Naive thymus-derived CD8-positive, alpha-beta T cell (primary cell): ENCODE data around the gene PARD3B. TPM values are rescaled to one million over a fixed set of nuclear protein-coding genes. Genes with fewer than 3 reads are reported as not detected.

ENCODE experiments used
- ATAC-seq, 2 donors: fragments of 150-1000 bp; cut with Tn5 transposase in 1 of 2; sonication (Bioruptor Pico), chemical (Tn5 transposase) in 1 of 2; 1 replicate in 1 of 2; 2 replicates in 1 of 2; pipeline ENCODE4 v1.10.0; 2021; ENCODE audit warnings: mild to moderate bottlenecking in 2 of 2, moderate library complexity in 2 of 2
- POLR2A ChIA-PET: fragments of 350-600 bp; sonication (Branson Sonifier 250); formaldehyde crosslinking; loops from one replicate; lab custom pipeline; 2021; ENCODE audit warnings: antibody characterized with exemption; lab: Charles Lee
- DNase-seq, 10 donors: peaks; one replicate each; pipeline versions ENCODE4 v3.0.0 to v3.0.0-alpha.2; 2020 to 2022
- H3K27ac Mint-ChIP-seq, 10 donors: one replicate each; pipeline ENCODE4 v1.8.0; 2020 to 2022; ENCODE audit warnings: mild to moderate bottlenecking in 10 of 10, mixed read lengths in 10 of 10, moderate library complexity in 4 of 10, inconsistent platforms in 1 of 10
- H3K27me3 Mint-ChIP-seq, 5 donors: one replicate each; pipeline ENCODE4 v1.8.0; 2021 to 2022; ENCODE audit warnings: mixed read lengths in 5 of 5
- H3K36me3 Mint-ChIP-seq, 3 donors: one replicate each; pipeline ENCODE4 v1.8.0; 2020 to 2022; ENCODE audit warnings: mixed read lengths in 3 of 3, mild to moderate bottlenecking in 2 of 3, inconsistent platforms in 1 of 3
- H3K4me1 Mint-ChIP-seq, 4 donors: one replicate each; pipeline ENCODE4 v1.8.0; 2021 to 2022; ENCODE audit warnings: mixed read lengths in 4 of 4
- H3K4me3 Mint-ChIP-seq, 10 donors: one replicate each; pipeline ENCODE4 v1.8.0; 2020 to 2022; ENCODE audit warnings: mild to moderate bottlenecking in 10 of 10, mixed read lengths in 10 of 10, moderate library complexity in 6 of 10, inconsistent platforms in 1 of 10
- H3K9me3 Mint-ChIP-seq, 9 donors: one replicate each; pipeline ENCODE4 v1.8.0; 2020 to 2022; ENCODE audit warnings: mixed read lengths in 9 of 9, mild to moderate bottlenecking in 3 of 9, inconsistent platforms in 1 of 9, moderate library complexity in 1 of 9
- polyA plus RNA-seq, 3 donors: library from polyadenylated mRNA; unstranded; fragments of 300-500 nt; fragmentation: Illumina TruSeq; gene quantifications; one replicate each; pipeline ENCODE4 v1.2.3, GENCODE V29; 2021
- total RNA-seq, 8 experiments: library from RNA in 2 of 8; stranded (reverse) in 2 of 8; gene quantifications; one replicate each; pipeline ENCODE4 v1.2.3 and lab custom pipeline; 2021 to 2026

Gene PARD3B
- total and polyA plus RNA-seq, 5 experiments from 2014 or later = 0.22 to 3.8 (median 1.3) TPM; not detected in 1

DNA sequence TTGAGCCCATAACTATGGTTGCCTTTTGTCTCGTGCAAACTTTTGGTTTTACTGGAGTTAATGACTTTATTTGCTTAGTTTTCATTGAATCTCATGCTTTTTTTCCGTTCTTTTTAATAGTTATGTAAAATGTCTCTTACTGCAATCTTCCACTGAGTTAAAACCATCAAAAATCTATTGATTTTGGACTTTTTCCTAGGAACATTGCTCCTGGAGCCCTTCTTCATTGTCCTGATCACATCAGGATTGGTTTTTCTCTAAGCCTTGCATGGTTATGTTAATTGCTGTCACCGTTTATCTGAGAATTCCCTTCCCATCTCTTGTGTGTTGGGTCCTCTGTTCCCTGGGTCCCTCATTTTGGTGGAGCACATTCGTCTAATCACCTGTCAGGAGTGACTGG lies 125.5 kb downstream of the PARD3B start:
- Mint-ChIP-seq H3K36me3 (peaks cover 0 to 2% (median 0%) of the 10 kb centered on the region in 3 donors), H3K27ac (no peak overlapping the region), H3K4me1 (no peaks in the 10 kb centered on the region), H3K9me3 (no peaks in the 10 kb centered on the region), H3K4me3 (no peak overlapping the region), H3K27me3 (peaks cover 0 to 8% (median 4%) of the 10 kb centered on the region in 5 donors)
- ATAC-seq (no peak), DNase-seq (no peak)
- POLR2A ChIA-PET = no interaction called here

DNA sequence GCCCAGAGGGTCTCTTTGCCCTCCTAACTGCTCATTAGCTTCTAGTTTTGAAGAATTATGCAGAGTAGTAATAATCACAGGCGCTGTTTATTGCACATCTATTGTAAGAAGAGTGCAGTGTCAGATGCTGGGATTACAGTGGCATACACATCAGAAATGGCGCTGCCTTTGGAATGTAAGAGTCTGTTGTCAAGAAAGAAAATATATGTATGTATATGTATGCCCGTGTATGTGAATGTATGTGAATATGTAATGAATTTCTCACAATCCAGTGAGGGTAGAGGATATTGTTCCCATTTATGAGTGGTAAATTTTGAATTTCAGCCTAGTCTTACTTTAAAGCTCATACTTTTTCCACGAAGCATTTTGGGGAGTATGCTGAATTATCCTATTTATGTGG lies 127.5 kb downstream of the PARD3B start:
- POLR2A ChIA-PET = no interaction called here

DNA sequence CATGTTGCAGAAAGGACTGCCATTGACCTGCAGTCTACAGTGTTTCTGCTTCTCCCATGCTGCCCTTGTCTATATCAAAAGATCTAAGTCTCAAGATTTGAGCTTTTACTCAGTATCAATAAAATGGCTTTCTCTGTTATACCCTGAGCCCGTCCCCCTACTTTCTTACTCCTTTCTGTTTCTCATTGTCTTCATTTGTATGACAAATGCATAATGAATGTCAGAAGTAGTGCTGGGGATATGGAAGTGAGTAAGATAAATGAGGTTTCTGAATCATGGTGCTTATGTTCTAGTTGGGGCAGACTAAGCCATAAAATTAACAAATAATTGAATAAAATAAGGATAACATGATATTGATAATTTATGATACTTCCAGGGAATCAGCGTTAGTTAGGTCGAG lies 128.6 kb downstream of the PARD3B start:
- peaks cover 0 to 8% (median 4%) of the 10 kb centered on the region in 5 donors for H3K27me3 Mint-ChIP-seq
- no peak overlapping the region for H3K27ac Mint-ChIP-seq
- no peak for ATAC-seq
- POLR2A ChIA-PET = no interaction called here
- no peaks in the 10 kb centered on the region for H3K4me1 Mint-ChIP-seq
- no peak overlapping the region for H3K4me3 Mint-ChIP-seq
- no peaks in the 10 kb centered on the region for H3K9me3 Mint-ChIP-seq
- DNase-seq = no peak
- peaks cover 0 to 2% (median 0%) of the 10 kb centered on the region in 3 donors for H3K36me3 Mint-ChIP-seq

More for the DNA sequence above, 127.5 kb downstream of the PARD3B start:
- H3K4me3 Mint-ChIP-seq = no peak overlapping the region
- H3K4me1 Mint-ChIP-seq = no peaks in the 10 kb centered on the region
- ATAC-seq (no peak), DNase-seq (no peak)
- H3K27me3 Mint-ChIP-seq = peaks cover 0 to 8% (median 4%) of the 10 kb centered on the region in 5 donors
- peaks cover 0 to 2% (median 0%) of the 10 kb centered on the region in 3 donors for H3K36me3 Mint-ChIP-seq
- H3K9me3 Mint-ChIP-seq = no peaks in the 10 kb centered on the region
- no peak overlapping the region for H3K27ac Mint-ChIP-seq

DNA sequence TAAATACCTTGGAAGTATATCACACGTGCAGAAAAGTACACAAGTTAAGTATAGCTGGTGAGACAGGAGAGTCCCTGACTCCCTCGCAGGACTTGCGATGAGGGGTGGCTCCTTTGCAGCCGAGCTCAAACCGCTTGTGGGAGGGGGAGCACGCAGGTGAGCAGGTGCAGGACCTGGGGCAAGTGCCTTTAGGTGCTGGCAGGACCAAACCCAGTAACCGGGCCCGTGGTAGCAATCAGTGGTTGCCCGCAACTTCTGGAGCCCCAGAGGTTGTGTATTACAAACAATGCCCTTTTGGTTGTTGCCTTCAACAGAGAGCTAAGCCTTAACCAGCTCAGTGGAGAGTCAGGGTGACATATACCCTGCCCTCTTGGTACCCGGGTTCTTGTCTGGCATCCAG lies 132.8 kb downstream of the PARD3B start:
- Mint-ChIP-seq H3K36me3 (peaks cover 0 to 2% (median 0%) of the 10 kb centered on the region in 3 donors), H3K27me3 (peaks cover 0 to 3% (median 2%) of the 10 kb centered on the region in 5 donors), H3K4me3 (no peak overlapping the region), H3K9me3 (no peaks in the 10 kb centered on the region), H3K27ac (no peak overlapping the region), H3K4me1 (no peaks in the 10 kb centered on the region)
- POLR2A ChIA-PET = no interaction called here
- ATAC-seq (no peak), DNase-seq (no peak)

DNA sequence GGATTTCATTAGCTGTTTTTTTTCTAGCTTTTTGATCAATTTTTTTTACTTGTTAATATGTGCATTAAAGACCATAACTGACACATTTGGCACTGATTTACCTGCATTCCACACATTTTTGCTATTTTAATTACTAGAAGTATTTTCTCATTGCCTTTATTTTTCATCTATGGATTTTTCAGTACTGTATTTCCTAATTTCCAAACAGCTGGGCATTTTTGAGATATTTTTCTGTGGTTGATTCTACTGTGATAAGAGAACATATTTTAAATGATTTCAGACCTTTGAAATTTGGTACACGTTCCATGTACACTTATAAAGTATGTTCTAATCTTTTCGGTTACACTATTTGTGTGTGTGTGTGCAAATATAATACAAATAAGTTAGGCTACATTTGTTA lies 135.3 kb downstream of the PARD3B start:
- H3K27ac Mint-ChIP-seq = no peak overlapping the region
- H3K27me3 Mint-ChIP-seq = peaks cover 0 to 3% (median 1%) of the 10 kb centered on the region in 5 donors
- H3K4me3 Mint-ChIP-seq = no peak overlapping the region
- no peaks in the 10 kb centered on the region for H3K9me3 Mint-ChIP-seq
- POLR2A ChIA-PET = no interaction called here
- no peaks in the 10 kb centered on the region for H3K4me1 Mint-ChIP-seq
- DNase-seq (no peak), ATAC-seq (no peak)
- no peaks in the 10 kb centered on the region for H3K36me3 Mint-ChIP-seq

DNA sequence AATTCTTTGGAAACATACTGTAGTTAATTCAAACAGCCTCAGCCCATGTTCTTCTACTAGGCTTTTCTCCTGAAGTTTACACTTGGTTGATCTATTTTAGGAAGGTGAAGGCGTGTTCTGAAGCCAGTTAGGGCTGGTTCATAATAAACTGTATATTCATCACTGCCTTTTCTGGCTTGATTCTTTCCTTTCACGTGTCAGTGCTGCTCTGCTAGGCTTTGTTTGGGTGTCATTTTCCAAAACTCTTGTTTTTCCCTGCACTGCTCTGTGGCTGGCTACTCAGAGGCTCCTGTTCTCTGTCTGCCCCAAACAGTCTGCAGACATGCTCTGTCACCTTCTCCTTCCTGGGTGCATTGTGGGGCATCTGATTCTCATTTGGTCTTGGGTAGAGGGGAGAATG lies 136.1 kb downstream of the PARD3B start:
- peaks cover 0 to 3% (median 1%) of the 10 kb centered on the region in 5 donors for H3K27me3 Mint-ChIP-seq
- H3K36me3 Mint-ChIP-seq = no peaks in the 10 kb centered on the region
- POLR2A ChIA-PET = no interaction called here
- no peaks in the 10 kb centered on the region for H3K9me3 Mint-ChIP-seq
- ATAC-seq (no peak), DNase-seq (no peak)
- no peaks in the 10 kb centered on the region for H3K4me1 Mint-ChIP-seq
- H3K4me3 Mint-ChIP-seq = no peak overlapping the region
- no peak overlapping the region for H3K27ac Mint-ChIP-seq

DNA sequence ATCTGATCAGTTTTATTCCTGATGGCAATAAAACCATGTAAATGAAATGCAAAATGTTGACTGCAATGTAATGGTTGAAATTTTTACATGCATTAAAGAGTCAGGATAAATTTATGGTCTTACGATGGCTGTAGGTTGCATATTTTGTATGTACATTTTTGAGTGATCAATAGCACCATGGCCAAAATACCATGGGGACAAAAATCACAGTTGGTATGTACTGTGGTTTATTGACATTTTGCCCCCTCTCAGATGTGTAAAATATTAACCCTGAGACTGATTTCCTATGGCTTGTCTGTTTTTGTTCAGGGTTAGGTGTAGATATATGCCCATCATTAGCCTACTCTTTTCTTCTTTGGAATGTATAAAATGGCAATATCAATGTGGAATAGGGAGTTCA lies 138.1 kb downstream of the PARD3B start:
- no peaks in the 10 kb centered on the region for H3K4me1 Mint-ChIP-seq
- no peaks in the 10 kb centered on the region for H3K9me3 Mint-ChIP-seq
- no peaks in the 10 kb centered on the region for H3K36me3 Mint-ChIP-seq
- DNase-seq (no peak), ATAC-seq (no peak)
- no peak overlapping the region for H3K27ac Mint-ChIP-seq
- POLR2A ChIA-PET = no interaction called here
- H3K27me3 Mint-ChIP-seq = peaks cover 0 to 3% (median 2%) of the 10 kb centered on the region in 5 donors
- no peak overlapping the region for H3K4me3 Mint-ChIP-seq

DNA sequence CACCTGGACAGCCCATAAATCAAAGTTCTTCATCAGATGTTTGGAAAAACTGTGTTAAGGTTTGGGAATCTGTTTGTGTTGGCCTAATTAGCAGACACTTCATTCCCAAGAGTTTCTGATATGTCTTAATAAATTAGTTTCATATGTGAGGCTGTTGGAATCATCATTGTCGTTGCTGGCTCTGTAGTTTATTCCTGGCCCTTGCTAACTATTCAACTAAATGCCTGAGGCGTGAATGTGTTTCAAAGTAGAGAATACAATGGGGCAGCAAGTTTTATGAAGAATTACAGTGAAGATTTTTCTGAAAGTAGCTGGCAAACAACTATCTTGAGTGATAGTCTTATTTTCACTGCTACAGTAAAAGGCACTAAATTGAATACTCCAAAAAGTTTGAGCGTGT lies 141.1 kb downstream of the PARD3B start:
- POLR2A ChIA-PET = no interaction called here
- no peaks in the 10 kb centered on the region for H3K4me1 Mint-ChIP-seq
- no peaks in the 10 kb centered on the region for H3K36me3 Mint-ChIP-seq
- DNase-seq (no peak), ATAC-seq (no peak)
- H3K27ac Mint-ChIP-seq = no peak overlapping the region
- peaks cover 0 to 3% (median 1%) of the 10 kb centered on the region in 5 donors for H3K27me3 Mint-ChIP-seq
- H3K4me3 Mint-ChIP-seq = no peak overlapping the region
- H3K9me3 Mint-ChIP-seq = no peaks in the 10 kb centered on the region

DNA sequence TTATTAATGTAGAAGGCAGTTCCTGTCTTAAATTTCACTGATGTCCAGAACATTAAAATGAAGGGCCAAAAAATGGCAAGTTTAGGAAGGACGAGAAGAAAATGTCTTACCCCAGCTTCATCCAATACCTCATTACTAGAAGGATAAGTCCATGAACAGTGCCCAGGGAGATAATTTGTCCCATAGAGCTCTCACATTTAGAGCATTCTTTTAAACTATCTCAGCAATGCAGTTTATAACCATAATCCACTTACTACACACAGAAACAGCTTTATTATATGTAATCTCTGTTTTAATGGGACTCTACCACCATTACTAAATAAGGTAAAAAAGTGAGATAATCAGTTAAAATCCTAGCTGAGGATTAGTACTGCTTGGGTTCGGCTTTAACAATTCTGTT lies 142.5 kb downstream of the PARD3B start:
- POLR2A ChIA-PET = interaction anchor here (0.7 kb wide), 1 partner anchor 10 kb away, joined by 6 read pairs; no protein-coding TSS in a partner anchor
- H3K4me1 Mint-ChIP-seq = peaks cover 2 to 6% (median 5%) of the 10 kb centered on the region in 4 donors

DNA sequence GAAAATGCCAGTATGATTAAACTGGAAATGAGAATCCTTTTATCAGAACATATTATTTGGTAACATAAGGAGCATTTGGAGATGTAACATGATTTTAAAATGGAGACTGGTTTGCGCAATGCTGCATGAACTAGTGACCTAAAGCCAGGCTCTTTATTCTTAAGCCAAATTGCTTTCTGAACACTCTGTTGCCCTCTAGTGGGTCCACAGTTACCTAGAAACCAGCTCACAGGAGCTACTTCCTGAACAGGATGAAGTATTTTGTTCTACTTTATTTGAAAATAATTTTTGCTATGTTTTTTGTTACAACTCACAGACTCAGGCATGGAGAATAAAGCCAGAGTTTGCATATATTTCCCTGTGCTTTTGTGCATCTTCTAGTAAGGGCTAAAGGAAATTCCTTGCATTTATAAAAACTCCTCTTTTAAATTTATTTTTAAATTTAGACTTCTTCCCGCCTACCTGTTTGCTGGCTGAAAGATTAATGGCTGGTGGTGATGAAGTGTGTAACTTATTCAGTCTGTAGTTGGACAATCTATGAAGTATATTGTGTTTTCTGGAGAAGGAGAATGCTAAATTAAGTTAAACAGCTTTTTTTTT lies 146.7 kb downstream of the PARD3B start:
- DNase-seq (peak in 5 of 10 donors; percentile 6 to 35 (median 20)), ATAC-seq (peak in 1 of 2 donors; percentile 45)
- Mint-ChIP-seq H3K27me3 (peaks cover 0 to 2% (median 0%) of the 10 kb centered on the region in 5 donors), H3K27ac (no peak overlapping the region), H3K4me3 (no peak overlapping the region), H3K9me3 (no peaks in the 10 kb centered on the region), H3K36me3 (no peaks in the 10 kb centered on the region), H3K4me1 (peaks cover 4 to 11% (median 10%) of the 10 kb centered on the region in 4 donors)
- POLR2A ChIA-PET = no interaction called here

More for the DNA sequence above, 142.5 kb downstream of the PARD3B start:
- H3K36me3 Mint-ChIP-seq = no peaks in the 10 kb centered on the region
- peaks cover 0 to 3% (median 0%) of the 10 kb centered on the region in 5 donors for H3K27me3 Mint-ChIP-seq
- ATAC-seq (no peak), DNase-seq (no peak)
- no peak overlapping the region for H3K4me3 Mint-ChIP-seq
- H3K9me3 Mint-ChIP-seq = no peaks in the 10 kb centered on the region
- H3K27ac Mint-ChIP-seq = no peak overlapping the region

DNA sequence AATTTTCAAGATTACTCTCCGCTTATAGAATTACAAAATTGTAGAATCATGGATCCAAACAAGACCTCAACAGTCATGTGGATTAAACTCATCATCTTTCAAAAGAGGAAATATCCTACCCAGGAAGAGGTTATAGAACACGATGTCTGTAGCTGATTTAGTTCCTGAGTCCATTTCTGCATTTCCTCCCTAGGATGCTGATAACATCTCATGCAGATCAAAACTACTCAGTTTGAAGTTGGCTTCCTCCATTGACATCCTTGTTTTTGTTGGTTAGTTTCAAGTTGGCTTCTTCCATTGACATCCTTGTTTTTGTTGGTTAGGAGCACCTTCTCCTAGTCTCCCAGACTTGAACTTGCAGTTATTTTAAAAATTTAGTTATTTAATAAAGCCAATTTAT lies 147.5 kb downstream of the PARD3B start:
- no peak overlapping the region for H3K27ac Mint-ChIP-seq
- H3K4me3 Mint-ChIP-seq = no peak overlapping the region
- ATAC-seq (no peak), DNase-seq (no peak)
- peaks cover 0 to 3% (median 0%) of the 10 kb centered on the region in 9 donors for H3K9me3 Mint-ChIP-seq
- H3K27me3 Mint-ChIP-seq = peaks cover 0 to 2% (median 0%) of the 10 kb centered on the region in 5 donors
- POLR2A ChIA-PET = no interaction called here
- H3K36me3 Mint-ChIP-seq = no peaks in the 10 kb centered on the region
- H3K4me1 Mint-ChIP-seq = peaks cover 4 to 11% (median 10%) of the 10 kb centered on the region in 4 donors

DNA sequence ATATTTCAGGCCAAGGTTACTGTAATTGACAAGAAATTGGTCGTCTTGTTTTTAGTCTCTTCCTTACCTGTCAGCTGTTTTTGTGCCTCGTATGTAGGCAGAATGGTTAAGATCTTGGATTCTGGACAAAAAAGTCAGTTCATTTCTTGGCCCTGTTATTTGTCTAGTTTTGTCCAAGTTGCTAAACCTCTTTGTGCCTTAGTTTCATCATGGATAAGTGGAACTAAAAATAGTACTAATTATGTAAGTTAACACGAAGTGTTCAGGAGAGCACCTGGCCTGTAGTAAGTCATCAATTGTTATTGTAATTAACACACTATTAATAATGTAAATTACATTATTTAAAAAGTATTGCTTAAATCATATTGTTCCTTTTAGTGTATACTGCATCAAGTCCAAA lies 148.0 kb downstream of the PARD3B start:
- Mint-ChIP-seq H3K4me3 (no peak overlapping the region), H3K27ac (no peak overlapping the region), H3K36me3 (no peaks in the 10 kb centered on the region), H3K27me3 (peaks cover 0 to 1% (median 0%) of the 10 kb centered on the region in 5 donors), H3K4me1 (peaks cover 4 to 11% (median 10%) of the 10 kb centered on the region in 4 donors), H3K9me3 (peaks cover 0 to 3% (median 0%) of the 10 kb centered on the region in 9 donors)
- POLR2A ChIA-PET = no interaction called here
- no peak for ATAC-seq
- no peak for DNase-seq

DNA sequence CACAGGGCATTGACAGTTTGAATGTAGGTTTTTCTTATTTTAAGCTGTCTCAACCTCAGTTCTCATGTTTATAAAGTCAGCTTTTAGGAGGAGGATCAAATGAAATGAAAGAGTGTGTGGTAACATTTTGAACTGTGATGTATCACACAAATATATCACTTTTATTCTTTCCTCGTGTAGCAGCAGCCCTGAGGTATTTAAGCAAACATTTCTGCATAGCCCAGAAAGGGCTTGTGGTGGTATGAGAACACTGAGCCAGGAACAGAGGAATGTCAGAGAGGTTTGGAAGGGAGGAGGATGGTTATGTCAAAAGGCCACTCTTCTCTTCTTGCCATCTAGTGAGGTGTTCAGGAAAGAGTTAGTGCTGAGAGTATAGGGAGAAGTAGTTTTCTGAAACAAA lies 150.2 kb downstream of the PARD3B start:
- ATAC-seq = no peak
- no peak for DNase-seq
- peaks cover 0 to 1% (median 0%) of the 10 kb centered on the region in 5 donors for H3K27me3 Mint-ChIP-seq

More for the DNA sequence above, 150.2 kb downstream of the PARD3B start:
- no peaks in the 10 kb centered on the region for H3K36me3 Mint-ChIP-seq
- H3K9me3 Mint-ChIP-seq = peaks cover 0 to 3% (median 0%) of the 10 kb centered on the region in 9 donors
- H3K27ac Mint-ChIP-seq = peak overlapping the region in 1 of 10 donors; percentile 18
- H3K4me1 Mint-ChIP-seq = peaks cover 4 to 11% (median 10%) of the 10 kb centered on the region in 4 donors
- POLR2A ChIA-PET = no interaction called here
- H3K4me3 Mint-ChIP-seq = no peak overlapping the region
